ENCODE data around the gene PIGN. TPM values are rescaled to one million over a fixed set of nuclear protein-coding genes. Genes with fewer than 3 reads are reported as not detected.

Gene PIGN
- total RNA-seq, 2 donors from 2014 or later = 38.2 to 48.8 TPM

DNA sequence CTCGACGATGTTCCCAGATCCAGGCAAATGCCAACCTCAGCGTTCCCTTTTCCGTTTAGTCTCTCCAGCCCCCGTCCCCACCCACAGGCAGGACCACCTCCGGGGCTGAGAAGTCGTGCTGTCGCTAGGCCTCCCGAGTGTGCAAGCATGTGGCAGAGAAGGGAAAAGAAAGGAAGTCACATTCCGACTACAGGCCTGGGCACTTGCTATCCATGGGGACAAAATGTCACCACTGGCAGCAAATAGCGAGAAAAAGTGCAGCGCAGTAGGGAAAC is 420 bp downstream of the PIGN start:
- Mint-ChIP-seq H3K27me3 (ENCODE audit: insufficient read depth) (no peaks in the 10 kb centered on the region), H3K36me3 (ENCODE audit: low read depth) (peaks cover 8% of the 10 kb centered on the region), H3K4me3 (peak overlapping the region; percentile 100), H3K9me3 (no peaks in the 10 kb centered on the region), H3K4me1 (peaks cover 27% of the 10 kb centered on the region), H3K27ac (peak overlapping the region; percentile 99)
- TF ChIP-seq, protein P1, sequence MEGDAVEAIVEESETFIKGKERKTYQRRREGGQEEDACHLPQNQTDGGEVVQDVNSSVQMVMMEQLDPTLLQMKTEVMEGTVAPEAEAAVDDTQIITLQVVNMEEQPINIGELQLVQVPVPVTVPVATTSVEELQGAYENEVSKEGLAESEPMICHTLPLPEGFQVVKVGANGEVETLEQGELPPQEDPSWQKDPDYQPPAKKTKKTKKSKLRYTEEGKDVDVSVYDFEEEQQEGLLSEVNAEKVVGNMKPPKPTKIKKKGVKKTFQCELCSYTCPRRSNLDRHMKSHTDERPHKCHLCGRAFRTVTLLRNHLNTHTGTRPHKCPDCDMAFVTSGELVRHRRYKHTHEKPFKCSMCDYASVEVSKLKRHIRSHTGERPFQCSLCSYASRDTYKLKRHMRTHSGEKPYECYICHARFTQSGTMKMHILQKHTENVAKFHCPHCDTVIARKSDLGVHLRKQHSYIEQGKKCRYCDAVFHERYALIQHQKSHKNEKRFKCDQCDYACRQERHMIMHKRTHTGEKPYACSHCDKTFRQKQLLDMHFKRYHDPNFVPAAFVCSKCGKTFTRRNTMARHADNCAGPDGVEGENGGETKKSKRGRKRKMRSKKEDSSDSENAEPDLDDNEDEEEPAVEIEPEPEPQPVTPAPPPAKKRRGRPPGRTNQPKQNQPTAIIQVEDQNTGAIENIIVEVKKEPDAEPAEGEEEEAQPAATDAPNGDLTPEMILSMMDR (conservative IDR thresholded peaks at IDR 0.05) = no peak
- WGBS, 2 experiments (ENCODE audit: insufficient coverage in 1 of 2, insufficient read length in 1 of 2) = 0% methylated on average over 9 to 12 of the region's 12 CpGs
- Histone ChIP-seq H3K27me3 (ENCODE audit: control insufficient read depth, insufficient read depth, low read length, poor library complexity, severe bottlenecking) (no peaks in the 10 kb centered on the region), H3K4me3 (ENCODE audit: low read length) (peak overlapping the region; percentile 97), H3K4me1 (ENCODE audit: control insufficient read depth, insufficient read depth, low read length) (no peaks in the 10 kb centered on the region), H3K36me3 (ENCODE audit: control insufficient read depth, insufficient read depth, low read length) (peaks cover 3% of the 10 kb centered on the region), H3K27ac (ENCODE audit: low read depth, low read length) (peak overlapping the region; percentile 62), H3K9me3 (ENCODE audit: control insufficient read depth, low read length) (no peaks in the 10 kb centered on the region), H3K9ac (ENCODE audit: extremely low read depth, low read length, poor library complexity, severe bottlenecking) (peak overlapping the region; percentile 88)
- no peak for DNase-seq

DNA sequence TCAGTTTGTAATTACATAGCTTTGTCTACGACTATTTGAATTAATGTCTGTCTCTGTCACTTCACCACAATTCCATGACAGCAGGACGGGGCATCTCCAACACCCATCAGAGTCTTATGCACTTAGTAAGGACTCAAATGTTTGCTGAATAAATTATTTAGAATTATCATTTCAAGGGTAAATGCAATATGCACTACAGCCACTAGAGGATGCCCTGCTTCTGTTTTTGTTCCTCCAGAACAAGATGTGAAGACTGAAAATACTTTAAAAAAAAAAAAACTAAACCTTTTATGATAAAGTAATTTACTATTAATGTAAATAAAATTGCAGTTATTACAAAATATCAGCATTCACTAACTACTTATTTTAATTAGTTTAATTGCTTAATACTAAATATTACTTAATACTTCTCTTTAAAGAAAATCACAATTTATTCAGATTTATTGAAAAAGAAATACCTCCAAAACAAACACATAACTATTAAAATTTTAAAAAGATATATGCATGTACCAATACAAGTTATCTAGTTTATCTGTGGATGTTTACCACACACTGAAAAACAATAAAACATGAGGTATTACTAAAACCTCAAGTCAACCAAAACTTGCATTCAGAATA is 3.2 kb downstream of the PIGN start:
- 12% methylated on average over 2 of the region's 2 CpGs; no CpG with 5 or more reads in 1 of the 2 experiments for WGBS, 2 experiments (ENCODE audit: insufficient coverage in 1 of 2, insufficient read length in 1 of 2)
- Histone ChIP-seq H3K36me3 (ENCODE audit: control insufficient read depth, insufficient read depth, low read length) (peaks cover 3% of the 10 kb centered on the region), H3K9me3 (ENCODE audit: control insufficient read depth, low read length) (no peaks in the 10 kb centered on the region), H3K9ac (ENCODE audit: extremely low read depth, low read length, poor library complexity, severe bottlenecking) (no peak overlapping the region), H3K27ac (ENCODE audit: low read depth, low read length) (no peak overlapping the region), H3K4me3 (ENCODE audit: low read length) (no peak overlapping the region), H3K27me3 (ENCODE audit: control insufficient read depth, insufficient read depth, low read length, poor library complexity, severe bottlenecking) (no peaks in the 10 kb centered on the region), H3K4me1 (ENCODE audit: control insufficient read depth, insufficient read depth, low read length) (no peaks in the 10 kb centered on the region)
- no peak overlapping the region for H3K27ac Mint-ChIP-seq
- no peak overlapping the region for H3K4me3 Mint-ChIP-seq
- H3K9me3 Mint-ChIP-seq = no peaks in the 10 kb centered on the region
- no peaks in the 10 kb centered on the region for H3K27me3 Mint-ChIP-seq (ENCODE audit: insufficient read depth)
- H3K4me1 Mint-ChIP-seq = peaks cover 10% of the 10 kb centered on the region
- no peaks in the 10 kb centered on the region for H3K36me3 Mint-ChIP-seq (ENCODE audit: low read depth)
- peak; percentile 49 for DNase-seq
- TF ChIP-seq, protein P1 (conservative IDR thresholded peaks at IDR 0.05) = peak; percentile 96

DNA sequence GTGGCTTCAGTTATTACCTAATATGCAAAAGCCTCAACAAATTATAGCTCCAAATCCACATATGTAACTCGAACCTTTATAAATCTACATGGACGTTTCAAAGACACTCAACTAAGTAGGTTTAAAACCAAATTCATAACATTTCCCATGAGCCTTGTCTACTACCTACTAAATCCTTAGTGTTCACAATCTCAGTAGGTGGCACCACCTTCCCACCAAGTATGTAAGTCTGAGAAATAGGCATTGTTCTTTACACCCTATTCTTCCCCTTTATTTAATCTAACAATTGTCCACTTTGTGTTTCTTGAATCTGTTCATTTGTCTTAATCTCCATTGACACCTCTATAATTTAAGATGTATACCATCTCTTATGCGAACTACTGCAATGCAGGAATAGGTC is 4.6 kb downstream of the PIGN start:
- Mint-ChIP-seq H3K9me3 (no peaks in the 10 kb centered on the region), H3K36me3 (ENCODE audit: low read depth) (no peaks in the 10 kb centered on the region), H3K4me1 (peaks cover 6% of the 10 kb centered on the region), H3K27me3 (ENCODE audit: insufficient read depth) (no peaks in the 10 kb centered on the region), H3K27ac (no peak overlapping the region), H3K4me3 (no peak overlapping the region)
- H3K4me3 ChIP-seq (ENCODE audit: low read length) = no peak overlapping the region
- TF ChIP-seq, protein P1 (conservative IDR thresholded peaks at IDR 0.05) = no peak
- no peaks in the 10 kb centered on the region for H3K9me3 ChIP-seq (ENCODE audit: control insufficient read depth, low read length)
- H3K27me3 ChIP-seq (ENCODE audit: control insufficient read depth, insufficient read depth, low read length, poor library complexity, severe bottlenecking) = no peaks in the 10 kb centered on the region
- H3K9ac ChIP-seq (ENCODE audit: extremely low read depth, low read length, poor library complexity, severe bottlenecking) = no peak overlapping the region
- no peak overlapping the region for H3K27ac ChIP-seq (ENCODE audit: low read depth, low read length)
- peaks cover 3% of the 10 kb centered on the region for H3K36me3 ChIP-seq (ENCODE audit: control insufficient read depth, insufficient read depth, low read length)
- 91 to 92% methylated on average over 3 of the region's 3 CpGs for WGBS, 2 experiments (ENCODE audit: insufficient coverage in 1 of 2, insufficient read length in 1 of 2)
- H3K4me1 ChIP-seq (ENCODE audit: control insufficient read depth, insufficient read depth, low read length) = no peaks in the 10 kb centered on the region
- DNase-seq = no peak

Data from endodermal cell (in vitro differentiated cells).